Immature natural killer cell (primary cell): ENCODE results near the gene MED29. TPM values are rescaled to one million over a fixed set of nuclear protein-coding genes. Genes with fewer than 3 reads are reported as not detected.

Experiments
- DNase-seq, 3 donors: peaks; one replicate each; pipeline ENCODE4 v3.0.0; 2022; ENCODE audit warnings: mixed read lengths in 1 of 3
- H3K27ac Mint-ChIP-seq, 6 donors: one replicate each; pipeline ENCODE4 v1.8.0; 2020; ENCODE audit warnings: mixed read lengths in 6 of 6, mild to moderate bottlenecking in 5 of 6, inconsistent platforms in 4 of 6, moderate library complexity in 3 of 6
- H3K27me3 Mint-ChIP-seq, 3 donors: one replicate each; pipeline ENCODE4 v1.8.0; 2020 to 2021; ENCODE audit warnings: low read depth in 3 of 3, mild to moderate bottlenecking in 3 of 3, mixed read lengths in 3 of 3, moderate library complexity in 3 of 3, inconsistent platforms in 1 of 3
- H3K36me3 Mint-ChIP-seq, 3 donors: one replicate each; pipeline ENCODE4 v1.8.0; 2020; ENCODE audit warnings: mixed read lengths in 3 of 3, inconsistent platforms in 2 of 3, mild to moderate bottlenecking in 2 of 3
- H3K4me1 Mint-ChIP-seq, 2 donors: one replicate each; pipeline ENCODE4 v1.8.0; 2020; ENCODE audit warnings: inconsistent platforms in 2 of 2, mild to moderate bottlenecking in 2 of 2, mixed read lengths in 2 of 2, moderate library complexity in 1 of 2
- H3K4me3 Mint-ChIP-seq, 5 donors: one replicate each; pipeline ENCODE4 v1.8.0; 2020; ENCODE audit warnings: mild to moderate bottlenecking in 5 of 5, mixed read lengths in 5 of 5, inconsistent platforms in 3 of 5, moderate library complexity in 3 of 5
- H3K9me3 Mint-ChIP-seq, 6 donors: one replicate each; pipeline ENCODE4 v1.8.0; 2020; ENCODE audit warnings: mild to moderate bottlenecking in 6 of 6, mixed read lengths in 6 of 6, inconsistent platforms in 4 of 6, moderate library complexity in 3 of 6
- polyA plus RNA-seq, 3 donors: library from polyadenylated mRNA; unstranded; fragments of 300-500 nt; fragmentation: Illumina TruSeq; gene quantifications; one replicate each; pipeline ENCODE4 v1.2.3, GENCODE V29; 2021

Gene MED29
- polyA plus RNA-seq, 3 donors from 2014 or later: 41.6 to 64.7 (median 41.8) TPM

DNA sequence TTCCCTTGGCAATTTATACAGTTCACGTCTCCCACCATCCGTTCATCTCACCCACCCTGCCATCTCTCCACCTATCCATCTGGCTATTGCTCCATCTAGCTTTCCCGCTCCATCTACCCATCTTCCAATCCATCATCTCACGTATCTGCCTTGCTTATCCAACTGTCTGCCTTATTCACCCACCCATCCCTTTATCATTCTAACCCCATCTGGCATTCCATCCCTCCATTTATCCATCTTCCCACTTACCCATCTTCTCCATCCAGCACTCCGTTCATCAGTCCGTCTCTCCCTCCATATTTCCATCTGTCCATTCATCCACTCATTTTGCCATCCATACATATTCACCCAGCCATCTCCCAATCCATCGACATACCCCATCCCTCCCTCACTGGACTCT, 34.6 kb downstream of the MED29 start:
- Mint-ChIP-seq H3K4me3 (no peak overlapping the region), H3K27me3 (peaks cover 0 to 2% (median 0%) of the 10 kb centered on the region in 3 donors), H3K9me3 (no peaks in the 10 kb centered on the region), H3K36me3 (peaks cover 0 to 6% (median 5%) of the 10 kb centered on the region in 3 donors), H3K4me1 (no peaks in the 10 kb centered on the region), H3K27ac (peak overlapping the region in 1 of 6 donors; percentile 64)
- DNase-seq: no peak

DNA sequence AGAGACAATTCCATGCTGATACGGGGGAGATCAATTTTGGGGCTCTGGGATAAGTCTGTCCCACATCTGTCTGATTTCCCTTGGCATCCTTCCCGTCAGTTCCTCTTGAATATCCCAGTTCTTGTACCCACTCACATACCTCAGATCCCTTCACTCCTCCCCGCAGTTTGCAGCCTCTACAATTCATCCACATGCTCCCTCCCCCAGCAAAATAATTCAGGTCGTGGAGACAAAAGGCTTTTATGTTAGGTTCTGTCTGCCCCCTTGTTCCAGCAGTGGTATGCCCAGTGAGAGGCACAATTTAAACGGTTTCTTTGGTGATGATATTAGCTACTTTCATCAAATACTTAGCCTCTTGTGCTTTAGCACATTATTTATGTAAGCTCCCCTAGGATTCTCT, 35.0 kb downstream of the MED29 start:
- Mint-ChIP-seq H3K4me3 (no peak overlapping the region), H3K36me3 (peaks cover 0 to 6% (median 5%) of the 10 kb centered on the region in 3 donors), H3K4me1 (no peaks in the 10 kb centered on the region), H3K27me3 (peaks cover 0 to 2% (median 0%) of the 10 kb centered on the region in 3 donors), H3K27ac (peak overlapping the region in 3 of 6 donors; percentile 9 to 64 (median 15)), H3K9me3 (no peaks in the 10 kb centered on the region)
- no peak for DNase-seq

DNA sequence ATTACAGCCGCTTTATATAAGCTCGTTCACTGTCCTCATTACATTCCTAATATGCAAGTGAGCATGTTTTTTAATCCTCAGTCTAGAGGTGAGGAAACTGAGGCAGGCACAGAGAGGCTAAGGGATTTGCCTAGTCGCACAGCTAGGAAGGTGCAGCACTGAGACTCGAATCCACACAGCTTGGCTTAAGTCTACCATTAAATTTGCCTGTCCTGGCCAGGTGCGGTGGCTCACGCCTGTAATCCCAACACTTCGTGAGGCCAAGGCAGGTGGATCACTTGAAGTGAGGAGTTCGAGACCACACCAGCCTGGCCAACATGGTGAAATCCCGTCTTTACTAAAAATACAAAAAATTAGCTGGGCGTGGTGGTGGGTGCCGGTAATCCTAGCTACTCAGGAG, 36.5 kb downstream of the MED29 start:
- Mint-ChIP-seq H3K4me1 (peaks cover 1 to 2% of the 10 kb centered on the region in 2 donors), H3K27ac (no peak overlapping the region)

DNA sequence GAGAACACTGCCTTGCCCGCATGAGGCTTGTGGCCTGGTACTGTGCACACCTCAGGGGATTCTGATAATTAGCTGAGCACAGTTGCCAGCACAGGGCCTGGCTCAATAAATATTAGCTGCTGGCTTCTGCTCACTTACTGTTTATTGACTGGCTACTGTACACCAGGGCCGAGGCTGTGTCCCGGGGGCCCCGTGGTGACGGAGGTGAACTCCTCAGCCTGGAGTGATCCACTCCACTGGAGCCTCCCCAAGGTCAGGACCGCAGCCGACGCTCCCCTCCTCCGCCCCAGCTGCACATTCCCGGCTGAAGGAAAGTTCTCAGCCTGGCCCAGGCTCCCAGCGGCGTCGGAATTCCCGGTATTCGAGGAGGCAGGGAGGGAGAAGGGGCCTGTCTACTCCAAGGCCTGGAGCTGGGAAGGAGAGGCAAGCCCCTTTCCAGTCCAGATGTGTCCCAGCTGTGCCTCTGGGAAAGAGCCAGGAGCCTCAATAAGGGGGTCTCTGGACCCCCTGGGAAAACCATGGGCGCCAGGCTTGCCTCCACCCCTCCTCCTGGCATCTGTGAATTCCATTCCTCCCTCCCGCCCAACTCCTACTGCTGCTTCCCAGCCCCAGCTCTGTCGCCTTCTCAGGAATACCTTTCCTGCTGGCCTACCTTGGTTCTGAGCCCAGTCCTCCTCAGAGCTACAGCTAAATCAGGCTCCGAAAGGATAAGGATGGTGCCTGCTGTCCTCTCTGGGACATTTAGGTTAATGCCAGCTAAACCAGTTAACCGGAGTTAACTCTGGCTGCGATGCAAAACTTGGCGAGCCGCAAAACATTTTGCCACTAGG, 37.3 kb downstream of the MED29 start:
- DNase-seq: no peak
- Mint-ChIP-seq H3K9me3 (no peaks in the 10 kb centered on the region), H3K36me3 (peaks cover 4 to 16% (median 12%) of the 10 kb centered on the region in 3 donors), H3K4me3 (no peak overlapping the region), H3K4me1 (peaks cover 7 to 9% of the 10 kb centered on the region in 2 donors), H3K27ac (no peak overlapping the region), H3K27me3 (no peaks in the 10 kb centered on the region)

More for the DNA sequence above, 36.5 kb downstream of the MED29 start:
- H3K27me3 Mint-ChIP-seq: peaks cover 0 to 2% (median 0%) of the 10 kb centered on the region in 3 donors
- H3K4me3 Mint-ChIP-seq: no peak overlapping the region
- no peaks in the 10 kb centered on the region for H3K9me3 Mint-ChIP-seq
- peaks cover 0 to 8% (median 5%) of the 10 kb centered on the region in 3 donors for H3K36me3 Mint-ChIP-seq
- DNase-seq: no peak

DNA sequence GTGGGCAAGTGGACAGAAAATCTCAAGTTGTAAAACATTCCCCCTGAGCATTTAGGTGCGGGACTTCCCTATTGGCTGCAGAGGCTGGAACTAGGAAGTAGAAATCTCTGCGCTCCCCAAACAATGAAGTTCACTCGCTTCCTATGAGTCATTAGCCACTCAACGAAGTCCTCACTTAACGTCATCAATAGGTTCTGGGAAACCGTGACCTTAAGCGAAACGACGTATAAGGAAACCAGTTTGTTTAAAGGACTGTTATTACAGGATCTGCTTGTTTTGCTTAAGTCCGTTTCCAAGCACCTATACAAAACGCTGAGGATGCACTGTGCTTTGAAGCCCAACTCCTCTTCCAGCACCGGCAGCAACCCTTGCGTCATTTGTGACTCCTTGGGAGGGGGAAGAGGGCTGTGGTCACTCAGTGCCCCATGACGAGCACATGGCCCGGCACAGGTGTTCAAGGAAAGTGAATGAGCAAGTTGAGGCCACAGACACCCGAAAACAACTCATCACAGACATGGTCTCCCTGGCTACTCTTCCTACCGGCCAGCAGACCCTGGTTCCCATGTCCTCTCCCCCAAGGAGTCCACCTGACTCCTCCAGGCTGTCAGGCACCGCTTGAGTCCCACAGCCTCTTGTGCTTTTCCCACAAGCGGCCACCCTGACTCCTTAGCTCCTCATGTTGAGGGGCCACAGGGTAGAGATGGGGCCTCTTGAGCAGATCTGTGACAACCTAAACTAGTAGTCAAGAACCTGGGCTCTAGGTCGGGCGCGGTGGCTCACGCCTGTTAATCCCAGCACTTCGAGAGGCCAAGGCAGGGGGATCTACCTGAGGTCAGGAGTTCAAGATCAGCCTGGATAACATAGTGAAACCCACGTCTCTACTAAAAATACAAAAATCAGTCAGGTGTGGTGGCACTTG, 39.8 kb downstream of the MED29 start:
- H3K9me3 Mint-ChIP-seq: no peaks in the 10 kb centered on the region
- H3K4me3 Mint-ChIP-seq: no peak overlapping the region
- peaks cover 7 to 24% (median 14%) of the 10 kb centered on the region in 3 donors for H3K36me3 Mint-ChIP-seq
- H3K27me3 Mint-ChIP-seq: peaks cover 6 to 9% (median 6%) of the 10 kb centered on the region in 3 donors
- peak in 1 of 3 donors; percentile 41 for DNase-seq
- peak overlapping the region in 3 of 6 donors; percentile 28 to 72 (median 49) for H3K27ac Mint-ChIP-seq
- H3K4me1 Mint-ChIP-seq: peaks cover 26 to 33% of the 10 kb centered on the region in 2 donors

DNA sequence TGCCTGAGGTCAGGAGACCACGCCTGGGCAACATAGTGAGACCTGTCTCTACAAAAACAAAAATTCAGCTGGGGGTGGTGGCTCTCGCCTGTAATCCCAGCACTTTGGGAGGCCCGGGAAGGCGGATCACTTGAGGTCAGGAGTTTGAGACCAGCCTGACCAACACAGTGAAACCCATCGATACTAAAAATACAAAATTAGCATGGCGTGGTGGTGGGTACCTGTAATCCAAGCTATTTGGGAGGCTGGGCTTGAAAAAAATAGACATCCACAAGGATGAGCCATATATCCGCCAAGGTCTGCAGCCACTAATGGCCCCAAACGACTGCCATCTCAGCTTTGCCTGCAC, 41.5 kb downstream of the MED29 start:
- H3K36me3 Mint-ChIP-seq: peaks cover 6 to 24% (median 14%) of the 10 kb centered on the region in 3 donors
- no peaks in the 10 kb centered on the region for H3K9me3 Mint-ChIP-seq
- H3K4me3 Mint-ChIP-seq: peak overlapping the region in 2 of 5 donors; percentile 33 to 44
- DNase-seq: no peak
- peaks cover 35 to 43% of the 10 kb centered on the region in 2 donors for H3K4me1 Mint-ChIP-seq
- H3K27me3 Mint-ChIP-seq: peaks cover 13 to 18% (median 13%) of the 10 kb centered on the region in 3 donors
- peak overlapping the region in 4 of 6 donors; percentile 10 to 82 (median 54) for H3K27ac Mint-ChIP-seq

DNA sequence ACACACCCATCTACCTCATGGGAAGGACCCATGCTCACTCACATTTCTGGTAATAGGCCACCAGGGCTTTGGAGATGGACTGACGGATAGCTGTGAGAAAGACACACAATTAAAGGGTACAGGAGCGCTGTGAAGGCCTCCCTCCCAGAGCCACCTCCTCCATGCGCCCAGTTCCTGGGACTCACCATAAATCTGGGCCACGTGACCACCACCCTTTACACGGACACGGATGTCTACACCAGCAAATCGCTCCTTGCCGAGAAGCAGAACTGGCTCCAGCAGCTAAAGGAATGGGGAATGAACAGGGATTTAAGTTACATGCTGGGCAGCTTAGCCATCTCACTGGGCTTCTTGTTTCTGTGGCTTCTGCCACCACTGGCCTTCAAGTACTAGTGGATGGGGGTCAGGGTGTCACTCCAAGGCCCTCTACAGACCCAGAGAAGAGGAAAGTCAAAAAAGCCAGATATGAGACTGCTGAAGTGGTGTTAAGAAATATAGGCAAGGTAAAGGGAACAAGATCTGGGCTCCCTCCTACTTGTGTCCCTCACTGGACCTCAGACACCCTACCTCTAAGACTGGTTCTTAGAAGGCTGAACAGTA, 42.4 kb downstream of the MED29 start:
- no peaks in the 10 kb centered on the region for H3K9me3 Mint-ChIP-seq
- DNase-seq: no peak

DNA sequence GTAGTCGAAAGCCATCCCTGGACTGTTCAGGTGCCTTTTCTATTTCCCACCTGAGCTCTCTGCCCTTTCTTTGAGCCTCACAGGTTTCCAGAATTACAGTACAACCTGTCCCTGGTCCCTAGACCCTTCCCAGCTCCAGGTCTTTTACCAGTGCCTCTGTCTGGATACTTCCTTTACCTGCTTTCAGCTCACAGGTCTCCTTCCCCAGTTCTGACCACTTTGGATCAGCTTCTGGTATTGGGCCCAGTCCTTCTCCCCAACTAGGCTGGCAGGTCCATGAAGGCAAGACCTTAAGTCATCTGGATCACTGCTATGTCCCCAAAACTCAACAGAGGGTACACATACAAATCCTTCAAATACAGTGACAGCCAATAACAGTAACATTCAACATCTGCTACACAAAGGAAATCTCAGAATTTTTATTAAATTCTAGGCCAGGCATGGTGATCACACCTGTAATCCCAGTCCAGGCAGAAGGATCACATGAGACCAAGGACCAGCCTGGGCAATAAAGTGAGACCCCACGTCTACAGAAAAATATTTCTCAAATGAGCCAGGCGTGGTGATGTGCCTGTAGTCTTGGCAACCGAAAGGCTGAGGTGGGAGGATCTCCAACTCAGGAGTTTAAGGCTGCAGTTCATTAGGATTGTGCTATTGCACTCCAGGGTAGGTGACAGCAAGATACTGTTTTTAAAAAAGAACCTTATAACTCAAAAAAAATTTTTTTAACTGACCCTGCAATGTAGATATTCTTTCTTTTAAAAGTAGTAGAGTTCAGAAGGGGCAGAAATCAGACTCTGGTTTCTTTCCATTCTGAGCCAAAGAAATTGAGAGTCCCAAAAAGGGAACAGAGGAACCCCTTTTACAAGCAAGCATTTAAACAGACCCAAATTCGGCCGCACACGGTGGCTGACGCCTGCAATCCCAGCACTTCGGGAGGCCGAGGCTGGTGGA, 43.2 kb downstream of the MED29 start:
- H3K4me1 Mint-ChIP-seq: peaks cover 35 to 43% of the 10 kb centered on the region in 2 donors
- H3K27ac Mint-ChIP-seq: peak overlapping the region; percentile 67 to 97 (median 83)
- H3K36me3 Mint-ChIP-seq: peaks cover 6 to 24% (median 14%) of the 10 kb centered on the region in 3 donors
- H3K4me3 Mint-ChIP-seq: peak overlapping the region; percentile 54 to 99 (median 93)
- H3K9me3 Mint-ChIP-seq: no peaks in the 10 kb centered on the region
- DNase-seq: no peak
- H3K27me3 Mint-ChIP-seq: peaks cover 16 to 21% (median 17%) of the 10 kb centered on the region in 3 donors

More for the DNA sequence above, 42.4 kb downstream of the MED29 start:
- H3K36me3 Mint-ChIP-seq: peaks cover 6 to 24% (median 14%) of the 10 kb centered on the region in 3 donors
- H3K4me1 Mint-ChIP-seq: peaks cover 35 to 43% of the 10 kb centered on the region in 2 donors
- H3K27me3 Mint-ChIP-seq: peaks cover 16 to 18% (median 17%) of the 10 kb centered on the region in 3 donors
- peak overlapping the region; percentile 32 to 93 (median 82) for H3K27ac Mint-ChIP-seq
- H3K4me3 Mint-ChIP-seq: peak overlapping the region in 4 of 5 donors; percentile 29 to 94 (median 55)

DNA sequence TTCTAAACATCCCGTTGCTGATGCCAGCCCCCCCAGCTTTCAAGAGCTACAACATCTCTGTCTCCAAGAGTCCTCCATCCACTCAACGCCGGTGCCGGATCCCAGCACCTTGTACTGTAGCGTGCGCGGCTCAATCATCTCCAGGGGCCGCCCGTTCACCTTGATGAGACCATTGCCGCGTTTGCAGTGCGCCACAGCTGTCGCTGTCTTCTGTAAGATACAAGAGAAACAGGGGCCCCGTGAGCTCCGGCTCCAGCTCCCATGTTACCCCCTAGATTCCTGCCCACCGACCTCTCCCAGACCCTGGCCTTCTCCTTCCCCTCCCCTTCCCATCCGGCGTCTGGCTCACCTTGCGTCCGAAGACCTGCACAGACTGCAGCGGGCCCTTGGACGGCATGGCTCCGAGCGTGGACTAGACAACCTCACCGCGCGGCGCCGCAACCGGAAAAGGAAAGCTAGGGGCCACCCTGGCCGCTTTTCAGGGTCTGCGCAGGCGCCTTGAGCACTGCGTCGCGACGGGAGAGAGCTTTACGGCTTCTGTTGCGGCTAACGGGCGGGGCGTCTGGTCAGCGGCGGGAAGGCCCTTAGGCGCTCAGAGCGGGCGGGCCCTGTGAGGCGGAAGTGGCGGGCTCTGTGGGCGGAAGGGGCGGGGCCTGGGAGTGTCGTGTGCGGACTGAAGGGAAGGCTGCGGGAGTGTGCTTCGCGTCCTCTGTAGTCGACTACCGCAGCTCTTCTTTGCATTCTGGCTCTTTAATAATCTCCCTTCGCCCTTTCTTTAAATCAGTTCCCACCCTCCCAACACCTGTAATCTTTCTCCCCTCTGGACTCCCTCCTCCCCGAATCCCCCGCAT, 44.5 kb downstream of the MED29 start, which contains the start of gene RPS16:
Gene RPS16 (minus strand): TSS at position 451 of the 851 bp plus-strand sequence. CDS start 54 bp downstream, at position 397.
- peaks cover 16 to 21% (median 17%) of the 10 kb centered on the region in 3 donors for H3K27me3 Mint-ChIP-seq
- H3K9me3 Mint-ChIP-seq: no peaks in the 10 kb centered on the region
- H3K36me3 Mint-ChIP-seq: peaks cover 6 to 24% (median 14%) of the 10 kb centered on the region in 3 donors
- H3K4me3 Mint-ChIP-seq: peak within 1 kb of the TSS; percentile 93 to 99 (median 95)
- H3K27ac Mint-ChIP-seq: peak within 1 kb of the TSS; percentile 93 to 99 (median 98)
- peak; percentile 99 for DNase-seq
- H3K4me1 Mint-ChIP-seq: peaks cover 35 to 43% of the 10 kb centered on the region in 2 donors

DNA sequence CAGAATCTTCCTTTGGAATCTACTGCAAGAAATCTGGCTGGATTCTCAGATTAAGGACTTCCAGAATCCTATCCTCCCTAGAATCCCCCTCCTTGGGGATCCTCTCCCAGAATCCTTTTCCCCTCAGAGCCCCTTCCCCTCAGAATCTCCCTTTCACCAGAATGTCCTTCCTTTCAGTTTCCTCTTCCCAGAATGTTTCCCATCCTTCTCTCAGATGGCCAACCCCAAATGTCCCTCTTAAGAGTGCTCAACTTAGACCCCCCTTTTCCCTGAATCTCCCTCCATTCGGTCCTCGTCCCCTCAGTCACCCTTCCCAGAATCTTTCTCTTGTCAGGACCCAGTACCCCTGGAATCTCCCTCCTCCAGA, 45.2 kb downstream of the MED29 start:
- no peak for DNase-seq
- H3K4me3 Mint-ChIP-seq: peak overlapping the region; percentile 93 to 99 (median 95)
- H3K27me3 Mint-ChIP-seq: peaks cover 16 to 21% (median 17%) of the 10 kb centered on the region in 3 donors
- H3K9me3 Mint-ChIP-seq: no peaks in the 10 kb centered on the region
- H3K27ac Mint-ChIP-seq: peak overlapping the region; percentile 93 to 99 (median 98)
- peaks cover 35 to 43% of the 10 kb centered on the region in 2 donors for H3K4me1 Mint-ChIP-seq
- peaks cover 6 to 24% (median 14%) of the 10 kb centered on the region in 3 donors for H3K36me3 Mint-ChIP-seq

DNA sequence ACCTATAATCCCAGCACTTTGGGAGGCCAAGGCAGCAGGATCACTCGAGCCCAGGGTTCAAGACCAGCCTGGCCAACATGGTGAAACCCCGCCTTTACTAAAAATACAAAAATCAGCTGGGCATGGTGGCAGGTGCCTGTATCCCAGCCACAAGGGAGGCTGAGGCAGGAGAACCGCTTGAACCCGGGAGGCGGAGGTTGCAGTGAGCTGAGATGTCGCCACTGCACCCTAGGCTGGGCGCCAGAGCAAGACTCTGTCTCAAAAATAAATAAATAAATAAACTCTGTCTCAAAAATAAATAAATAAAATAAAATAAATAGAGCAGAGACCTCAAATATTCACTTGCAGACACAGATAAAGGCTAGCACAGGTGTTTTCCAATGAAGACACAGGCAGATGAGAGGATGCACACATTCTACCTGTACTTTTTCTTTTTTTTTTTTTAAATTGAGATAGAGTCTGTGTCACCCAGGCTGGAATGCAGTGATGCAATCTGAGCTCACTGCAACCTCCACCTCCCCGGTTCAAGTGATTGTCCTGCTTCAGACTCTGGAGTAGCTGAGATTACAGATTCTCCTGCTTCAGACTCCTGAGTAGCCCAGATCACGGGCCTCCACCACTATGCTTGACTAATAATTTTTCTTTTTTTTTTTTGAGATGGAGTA, 47.2 kb downstream of the MED29 start:
- Mint-ChIP-seq H3K4me1 (peaks cover 29 to 35% of the 10 kb centered on the region in 2 donors), H3K36me3 (peaks cover under 1 to 15% (median 10%) of the 10 kb centered on the region in 3 donors), H3K27me3 (peaks cover 16 to 24% (median 17%) of the 10 kb centered on the region in 3 donors), H3K4me3 (peak overlapping the region in 2 of 5 donors; percentile 12 to 41), H3K27ac (no peak overlapping the region), H3K9me3 (no peaks in the 10 kb centered on the region)
- DNase-seq: no peak
